CD8-positive, alpha-beta memory T cell (primary cell): ENCODE data around the gene CARNS1. TPM values are rescaled to one million over a fixed set of nuclear protein-coding genes. Genes with fewer than 3 reads are reported as not detected.

Experiments used
- CTCF ChIA-PET: fragments of 350-600 bp; sonication (Branson Sonifier 250); formaldehyde crosslinking; loops from one replicate; lab custom pipeline; 2021; ENCODE audit warnings: antibody characterized with exemption; lab: Charles Lee
- POLR2A ChIA-PET: fragments of 350-600 bp; sonication (Branson Sonifier 250); formaldehyde crosslinking; loops from one replicate; lab custom pipeline; 2021; ENCODE audit warnings: antibody characterized with exemption; lab: Charles Lee
- DNase-seq, 5 donors: peaks; one replicate each; pipeline versions ENCODE4 v3.0.0 to v3.0.0-alpha.2; 2020 to 2022; ENCODE audit warnings: mixed read lengths in 1 of 5
- H3K27ac ChIP-seq: one replicate; pipeline ENCODE4 v1.7.0; 2013; ENCODE audit warnings: low read depth, mild to moderate bottlenecking, low read length, moderate library complexity
- H3K27me3 ChIP-seq: 2 replicates; pipeline ENCODE4 v1.7.0; 2013; ENCODE audit warnings: low read length, mild to moderate bottlenecking; ENCODE audit not compliant: insufficient read depth, poor library complexity, severe bottlenecking
- H3K36me3 ChIP-seq: 2 replicates; pipeline ENCODE4 v1.7.0; 2013; ENCODE audit warnings: mild to moderate bottlenecking, low read length, moderate library complexity; ENCODE audit not compliant: insufficient read depth
- H3K4me1 ChIP-seq: 2 replicates; pipeline ENCODE4 v1.7.0; 2013; ENCODE audit warnings: mild to moderate bottlenecking, low read length, moderate library complexity; ENCODE audit not compliant: insufficient read depth
- H3K4me3 ChIP-seq: 2 replicates; pipeline ENCODE4 v1.7.0; 2013; ENCODE audit warnings: mild to moderate bottlenecking, low read length
- H3K9me3 ChIP-seq: 2 replicates; pipeline ENCODE4 v1.7.0; 2013; ENCODE audit warnings: mild to moderate bottlenecking, low read length
- H3K27ac Mint-ChIP-seq, 8 donors: one replicate each; pipeline ENCODE4 v1.8.0; 2020 to 2021; ENCODE audit warnings: mixed read lengths in 8 of 8, mild to moderate bottlenecking in 6 of 8, inconsistent platforms in 3 of 8, moderate library complexity in 3 of 8
- H3K27me3 Mint-ChIP-seq, 2 donors: one replicate each; pipeline ENCODE4 v1.8.0; 2020 to 2021; ENCODE audit warnings: mixed read lengths in 2 of 2, mild to moderate bottlenecking in 1 of 2, moderate library complexity in 1 of 2
- H3K36me3 Mint-ChIP-seq, 3 donors: one replicate each; pipeline ENCODE4 v1.8.0; 2020 to 2021; ENCODE audit warnings: mixed read lengths in 3 of 3, inconsistent platforms in 1 of 3, mild to moderate bottlenecking in 1 of 3
- H3K4me1 Mint-ChIP-seq, 3 donors: one replicate each; pipeline ENCODE4 v1.8.0; 2020 to 2021; ENCODE audit warnings: mixed read lengths in 3 of 3, inconsistent platforms in 1 of 3, mild to moderate bottlenecking in 1 of 3
- H3K4me3 Mint-ChIP-seq, 7 donors: one replicate each; pipeline ENCODE4 v1.8.0; 2020 to 2021; ENCODE audit warnings: mixed read lengths in 7 of 7, mild to moderate bottlenecking in 6 of 7, moderate library complexity in 4 of 7, inconsistent platforms in 2 of 7
- H3K9me3 Mint-ChIP-seq, 5 donors: one replicate each; pipeline ENCODE4 v1.8.0; 2020 to 2022; ENCODE audit warnings: mixed read lengths in 5 of 5, mild to moderate bottlenecking in 3 of 5, moderate library complexity in 2 of 5, inconsistent platforms in 1 of 5
- polyA plus RNA-seq: library from polyadenylated mRNA; unstranded; fragments of 300-500 nt; fragmentation: Illumina TruSeq; gene quantifications from one replicate; pipeline ENCODE4 v1.2.3, GENCODE V29; 2021
- total RNA-seq, 2 experiments: library from RNA; stranded (reverse); gene quantifications; one replicate each; pipeline ENCODE4 v1.2.3, GENCODE V29; 2021

The CARNS1 gene
- total and polyA plus RNA-seq, 3 experiments from 2014 or later = 1.8 to 2.7 (median 2.0) TPM

- DNase-seq = peak in 3 of 5 donors; percentile 20 to 65 (median 25)
- Mint-ChIP-seq H3K27ac (peak within 1 kb of the TSS; percentile 91 to 98 (median 96)), H3K9me3 (peaks cover 0 to 4% (median 0%) of the 10 kb centered on the region in 5 donors), H3K4me1 (peaks cover 48 to 78% (median 55%) of the 10 kb centered on the region in 3 donors), H3K4me3 (peak within 1 kb of the TSS; percentile 91 to 99 (median 97)), H3K27me3 (peaks cover 0 to 5% of the 10 kb centered on the region in 2 donors), H3K36me3 (peaks cover 0 to 5% (median 0%) of the 10 kb centered on the region in 3 donors)
- Histone ChIP-seq H3K4me1 (peaks cover 57% of the 10 kb centered on the region), H3K4me3 (peak within 1 kb of the TSS; percentile 53), H3K27me3 (peaks cover 3% of the 10 kb centered on the region), H3K27ac (peak within 1 kb of the TSS; percentile 79), H3K9me3 (no peaks in the 10 kb centered on the region), H3K36me3 (no peaks in the 10 kb centered on the region)
- POLR2A ChIA-PET = interaction anchor here (0.6 to 4.3 kb wide), 15 partner anchors 9 to 934 kb away, joined by 3 to 51 read pairs (median 6); partner anchors contain the start of genes KDM2A, POLD4, PPP1CA and RPS6KB2
- CTCF ChIA-PET = interaction anchor here (1.0 to 25.1 kb wide), 4 partner anchors 11 to 65 kb away, joined by 4 to 860 read pairs (median 58); partner anchors contain the start of genes POLD4 and PTPRCAP
These were observed 42.4 kb upstream of the CARNS1 start, which contains the start of gene CLCF1 for GRCh38 chr11:67372993-67373647. Gene CLCF1 (minus strand): TSS chr11:67373598. CDS start chr11:67373539, 59 bp downstream.

- H3K27ac ChIP-seq = peak overlapping the region; percentile 79
- Mint-ChIP-seq H3K9me3 (peaks cover 0 to 4% (median 0%) of the 10 kb centered on the region in 5 donors), H3K27me3 (peaks cover 0 to 5% of the 10 kb centered on the region in 2 donors), H3K36me3 (peaks cover 0 to 5% (median 0%) of the 10 kb centered on the region in 3 donors), H3K4me1 (peaks cover 40 to 70% (median 47%) of the 10 kb centered on the region in 3 donors), H3K27ac (peak overlapping the region; percentile 91 to 98 (median 96)), H3K4me3 (peak overlapping the region; percentile 91 to 99 (median 97))
- peaks cover 3% of the 10 kb centered on the region for H3K27me3 ChIP-seq
- no peaks in the 10 kb centered on the region for H3K9me3 ChIP-seq
- H3K36me3 ChIP-seq = no peaks in the 10 kb centered on the region
- peak; percentile 71 to 96 (median 85) for DNase-seq
- H3K4me3 ChIP-seq = peak overlapping the region; percentile 53
- peaks cover 49% of the 10 kb centered on the region for H3K4me1 ChIP-seq
- CTCF ChIA-PET = interaction anchor here (0.6 to 25.1 kb wide), 5 partner anchors 10 to 64 kb away, joined by 3 to 860 read pairs (median 4); partner anchors contain the start of genes POLD4, PPP1CA and PTPRCAP
- POLR2A ChIA-PET = interaction anchor here (0.6 to 4.3 kb wide), 16 partner anchors 9 to 935 kb away, joined by 3 to 51 read pairs (median 5); partner anchors contain the start of genes KDM2A, POLD4, PPP1CA and RPS6KB2
These were observed 41.6 kb upstream of the CARNS1 start for GRCh38 chr11:67373648-67374570.

- H3K9me3 ChIP-seq = no peaks in the 10 kb centered on the region
- H3K27me3 ChIP-seq = peaks cover 3% of the 10 kb centered on the region
- H3K27me3 Mint-ChIP-seq = peaks cover 0 to 5% of the 10 kb centered on the region in 2 donors
- peak overlapping the region; percentile 79 for H3K27ac ChIP-seq
- peak overlapping the region; percentile 34 to 98 (median 88) for H3K27ac Mint-ChIP-seq
- H3K9me3 Mint-ChIP-seq = peaks cover 0 to 4% (median 0%) of the 10 kb centered on the region in 5 donors
- peaks cover 0 to 5% (median 0%) of the 10 kb centered on the region in 3 donors for H3K36me3 Mint-ChIP-seq
- POLR2A ChIA-PET = interaction anchor here (0.7 to 4.3 kb wide), 3 partner anchors 12 to 57 kb away, joined by 4 to 51 read pairs (median 7); partner anchors contain the start of gene POLD4
- no peaks in the 10 kb centered on the region for H3K36me3 ChIP-seq
- DNase-seq = no peak
- no peak overlapping the region for H3K4me3 ChIP-seq
- peaks cover 32 to 62% (median 39%) of the 10 kb centered on the region in 3 donors for H3K4me1 Mint-ChIP-seq
- CTCF ChIA-PET = interaction anchor here (1.5 to 25.1 kb wide), 3 partner anchors 9 to 28 kb away, joined by 4 to 860 read pairs (median 113); partner anchors contain the start of gene POLD4
- H3K4me3 Mint-ChIP-seq = peak overlapping the region; percentile 78 to 98 (median 85)
- H3K4me1 ChIP-seq = peaks cover 41% of the 10 kb centered on the region
These were observed 40.8 kb upstream of the CARNS1 start for GRCh38 chr11:67374571-67375281.

GRCh38 chr11:67375320-67376055, 40.0 kb upstream of the CARNS1 start:
- H3K27ac Mint-ChIP-seq = peak overlapping the region in 5 of 8 donors; percentile 59 to 98 (median 83)
- H3K9me3 Mint-ChIP-seq = peaks cover 0 to 4% (median 0%) of the 10 kb centered on the region in 5 donors
- H3K4me1 Mint-ChIP-seq = peaks cover 27 to 54% (median 31%) of the 10 kb centered on the region in 3 donors
- Histone ChIP-seq H3K4me3 (no peak overlapping the region), H3K9me3 (no peaks in the 10 kb centered on the region), H3K27me3 (peaks cover 3% of the 10 kb centered on the region), H3K27ac (no peak overlapping the region), H3K4me1 (peaks cover 36% of the 10 kb centered on the region), H3K36me3 (no peaks in the 10 kb centered on the region)
- H3K4me3 Mint-ChIP-seq = peak overlapping the region in 6 of 7 donors; percentile 12 to 65 (median 26)
- ChIA-PET POLR2A (interaction anchor here (1.3 to 4.3 kb wide), 2 partner anchors 13 to 23 kb away, joined by 3 to 51 read pairs; partner anchors contain the start of gene POLD4), CTCF (interaction anchor here (0.9 to 25.1 kb wide), 5 partner anchors 8 to 108 kb away, joined by 3 to 860 read pairs (median 12); partner anchors contain the start of gene POLD4)
- H3K27me3 Mint-ChIP-seq = peaks cover 0 to 5% of the 10 kb centered on the region in 2 donors
- H3K36me3 Mint-ChIP-seq = peaks cover 0 to 5% (median 0%) of the 10 kb centered on the region in 3 donors
- DNase-seq = no peak

GRCh38 chr11:67376063-67376820, 39.2 kb upstream of the CARNS1 start:
- H3K36me3 Mint-ChIP-seq = peaks cover 0 to 5% (median 0%) of the 10 kb centered on the region in 3 donors

More at GRCh38 chr11:67376063-67376820, 39.2 kb upstream of the CARNS1 start:
- H3K27ac ChIP-seq = no peak overlapping the region
- H3K4me1 ChIP-seq = peaks cover 29% of the 10 kb centered on the region
- peaks cover 3% of the 10 kb centered on the region for H3K27me3 ChIP-seq
- ChIA-PET POLR2A (interaction anchor here (0.6 to 4.3 kb wide), 4 partner anchors 14 to 26 kb away, joined by 3 to 51 read pairs (median 10); partner anchors contain the start of gene POLD4), CTCF (interaction anchor here (0.9 to 25.1 kb wide), 6 partner anchors 8 to 114 kb away, joined by 3 to 860 read pairs (median 8); partner anchors contain the start of gene POLD4)
- DNase-seq = no peak
- no peak overlapping the region for H3K4me3 ChIP-seq
- Mint-ChIP-seq H3K27me3 (peaks cover 0 to 2% of the 10 kb centered on the region in 2 donors), H3K4me1 (peaks cover 24 to 52% (median 25%) of the 10 kb centered on the region in 3 donors), H3K9me3 (peaks cover 0 to 4% (median 0%) of the 10 kb centered on the region in 5 donors), H3K27ac (peak overlapping the region in 6 of 8 donors; percentile 29 to 86 (median 64)), H3K4me3 (peak overlapping the region in 6 of 7 donors; percentile 12 to 65 (median 23))
- no peaks in the 10 kb centered on the region for H3K9me3 ChIP-seq
- no peaks in the 10 kb centered on the region for H3K36me3 ChIP-seq
